PC-9 (cell line): ENCODE data around the gene MIER2. TPM values are rescaled to one million over a fixed set of nuclear protein-coding genes. Genes with fewer than 3 reads are reported as not detected.

Source experiments
- BruUV-seq: library from RNA; stranded (reverse); fragments of 400-500 nt; replicated peaks from 2 replicates; lab custom pipeline; 2021; lab: Mats Ljungman, UMichigan
- CTCF ChIA-PET: fragments of 300-600 bp; sonication (Branson Sonifier 250); formaldehyde crosslinking; loops from one replicate; lab custom pipeline; 2022; ENCODE audit warnings: antibody characterized with exemption; lab: Charles Lee
- POLR2A ChIA-PET: fragments of 300-600 bp; sonication (Branson Sonifier 250); formaldehyde crosslinking; loops from one replicate; lab custom pipeline; 2022; ENCODE audit warnings: antibody characterized with exemption; ENCODE audit not compliant: unreplicated experiment; lab: Charles Lee
- DNase-seq, 2 experiments: peaks; one replicate each; pipeline versions ENCODE4 v3.0.0 to v3.0.0-alpha.2; 2015 to 2022; ENCODE audit warnings: mixed read lengths in 1 of 2
- H2AFZ ChIP-seq: fragments of 200-600 bp; sonication (generic); 2 replicates; pipeline ENCODE4 v1.8.1; 2017; ENCODE audit warnings: antibody characterized with exemption
- H3F3A ChIP-seq: fragments of 200-600 bp; sonication (generic); 2 replicates; pipeline ENCODE4 v1.8.1; 2017; ENCODE audit warnings: antibody characterized with exemption, mild to moderate bottlenecking, low read depth; ENCODE audit not compliant: insufficient read depth
- H3K27ac ChIP-seq: fragments of 200-600 bp; sonication (generic); 2 replicates; pipeline ENCODE4 v1.6.1; 2016; ENCODE audit warnings: mixed run types
- H3K27me3 ChIP-seq: fragments of 200-600 bp; sonication (generic); 2 replicates; pipeline ENCODE4 v1.6.1; 2016; ENCODE audit warnings: low read depth, mixed run types; ENCODE audit not compliant: insufficient read depth
- H3K36me3 ChIP-seq: fragments of 200-600 bp; sonication (generic); 2 replicates; pipeline ENCODE4 v1.6.1; 2016; ENCODE audit warnings: low read depth, mixed run types
- H3K4me1 ChIP-seq: fragments of 200-600 bp; sonication (generic); replicated peaks from 2 replicates; pipeline ENCODE4 v1.6.1; 2016; ENCODE audit warnings: mixed run types; ENCODE audit not compliant: insufficient read depth
- H3K4me2 ChIP-seq: fragments of 200-600 bp; sonication (generic); 2 replicates; pipeline ENCODE4 v1.6.1; 2017; ENCODE audit warnings: mixed run types
- H3K4me3 ChIP-seq: fragments of 200-600 bp; sonication (generic); 2 replicates; pipeline ENCODE4 v1.6.1; 2016; ENCODE audit warnings: mixed run types
- H3K79me2 ChIP-seq: fragments of 200-600 bp; sonication (generic); 2 replicates; pipeline ENCODE4 v1.6.1; 2017; ENCODE audit warnings: low read depth, mixed run types
- H3K9me2 ChIP-seq: fragments of 200-600 bp; sonication (generic); 2 replicates; pipeline ENCODE4 v1.8.1; 2017; ENCODE audit warnings: mild to moderate bottlenecking; ENCODE audit not compliant: insufficient read depth
- H3K9me3 ChIP-seq: fragments of 200-600 bp; sonication (generic); 2 replicates; pipeline ENCODE4 v1.8.1; 2016; ENCODE audit warnings: low read depth; ENCODE audit not compliant: insufficient read depth
- H4K20me1 ChIP-seq: fragments of 200-600 bp; sonication (generic); 2 replicates; pipeline ENCODE4 v1.8.1; 2017; ENCODE audit not compliant: insufficient read depth
- CTCF ChIP-seq: fragments of 200-600 bp; sonication (generic); conservative IDR thresholded peaks from 2 replicates; pipeline ENCODE4 v1.6.1; 2017; ENCODE audit warnings: mixed run types, antibody characterized with exemption, mild to moderate bottlenecking, moderate library complexity
- EZH2 ChIP-seq: fragments of 200-600 bp; sonication (generic); IDR thresholded peaks from 2 replicates; pipeline ENCODE4 v1.8.0; 2017; ENCODE audit warnings: antibody characterized with exemption, low read depth
- intact Hi-C: fragments of 100-400 bp; cut with micrococcal nuclease; formaldehyde crosslinking; loops from one replicate; pipeline ENCODE4 v1.10.0; 2022; ENCODE audit not compliant: unreplicated experiment
- total RNA-seq: library from RNA; stranded (reverse); gene quantifications from 2 replicates; pipeline ENCODE4 v1.2.3, GENCODE V29; 2021

MIER2 gene
- total RNA-seq, 1 experiment from 2014 or later = 25.2 TPM

DNA sequence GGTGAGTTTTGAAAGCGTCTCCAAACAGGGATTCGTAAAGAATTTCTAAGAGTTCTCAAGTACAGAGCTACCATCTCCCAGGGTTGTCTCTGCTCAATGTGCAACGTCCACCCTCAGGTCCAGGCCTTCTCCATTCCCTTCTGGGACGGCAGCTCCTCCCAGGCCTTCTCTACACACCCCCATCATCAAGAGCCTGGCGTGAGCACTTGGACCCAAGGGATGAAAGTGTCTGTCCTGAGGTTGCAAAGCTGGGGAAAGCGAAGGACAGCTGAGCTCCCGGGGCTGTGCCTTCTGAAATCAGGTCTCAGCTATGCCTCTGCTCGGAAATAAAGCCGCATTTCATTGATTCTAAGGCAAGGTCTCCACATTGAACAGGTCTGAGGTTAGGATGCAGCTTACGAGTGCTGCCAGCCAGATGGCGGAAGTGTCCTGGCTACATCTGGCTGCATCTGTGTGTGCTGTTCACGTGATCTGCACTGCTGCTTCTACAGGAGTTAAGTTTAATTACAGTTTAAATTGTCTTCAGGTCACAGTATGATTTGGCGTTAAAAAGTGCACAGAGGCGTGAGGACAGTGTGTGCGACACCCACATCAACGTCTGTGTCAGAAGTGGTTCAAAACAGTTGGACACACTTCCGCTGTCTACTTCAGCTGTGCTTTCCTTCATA lies 27.0 kb upstream of the MIER2 start:
- BruUV-seq = no TSS peak
- intact Hi-C loops = no loop called here
- H4K20me1 ChIP-seq = no peaks in the 10 kb centered on the region
- H3K4me1 ChIP-seq = no peaks in the 10 kb centered on the region
- H2AFZ ChIP-seq = no peak overlapping the region
- no peaks in the 10 kb centered on the region for H3K9me3 ChIP-seq
- no peaks in the 10 kb centered on the region for H3K36me3 ChIP-seq
- H3K4me3 ChIP-seq = no peak overlapping the region
- TF ChIP-seq EZH2 (no peak), CTCF (no peak)
- no peak for DNase-seq
- H3K27me3 ChIP-seq = peaks cover 96% of the 10 kb centered on the region
- CTCF ChIA-PET = no interaction called here
- H3K4me2 ChIP-seq = no peak overlapping the region
- no peak overlapping the region for H3K27ac ChIP-seq
- H3K9me2 ChIP-seq = no peaks in the 10 kb centered on the region
- H3K79me2 ChIP-seq = no peaks in the 10 kb centered on the region
- POLR2A ChIA-PET = no interaction called here
- H3F3A ChIP-seq = no peaks in the 10 kb centered on the region

DNA sequence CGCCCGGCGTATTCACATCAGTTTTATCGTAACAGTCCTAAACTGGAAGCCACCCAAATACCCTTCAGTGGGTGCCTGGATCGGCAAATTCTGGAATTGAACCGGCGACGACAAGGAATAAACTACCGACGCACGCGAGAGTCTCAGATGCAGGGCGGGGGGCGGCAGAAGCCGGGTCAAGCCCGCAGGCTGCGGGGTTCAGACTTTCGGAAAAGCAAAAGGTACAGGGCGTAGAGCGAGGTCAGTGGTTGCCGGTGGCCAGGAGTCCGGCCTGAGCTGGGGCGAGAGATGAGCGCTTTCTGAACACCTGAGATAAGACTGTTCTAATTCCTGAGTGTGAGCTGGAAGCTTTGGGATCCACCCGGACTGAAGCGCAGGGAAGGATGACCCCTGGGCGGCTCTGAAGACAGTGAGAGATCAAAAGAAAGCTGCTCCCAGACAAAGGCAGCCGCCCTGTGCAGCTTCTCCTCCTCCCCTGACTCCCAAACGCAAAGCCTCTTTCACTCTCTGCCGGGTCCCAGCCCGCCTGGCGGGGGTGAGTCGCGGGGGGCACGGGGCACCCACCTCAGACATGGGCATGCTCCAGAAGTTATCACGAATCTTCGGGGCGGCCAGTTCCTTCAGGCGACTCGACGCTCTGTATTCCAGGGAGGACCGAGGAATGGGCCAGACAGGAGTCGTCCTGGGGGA lies 26.2 kb upstream of the MIER2 start:
- Histone ChIP-seq H4K20me1 (no peaks in the 10 kb centered on the region), H3K9me3 (no peaks in the 10 kb centered on the region), H3K27me3 (peaks cover 98% of the 10 kb centered on the region), H2AFZ (no peak overlapping the region), H3K9me2 (no peaks in the 10 kb centered on the region), H3K4me2 (no peak overlapping the region), H3K27ac (no peak overlapping the region), H3K79me2 (no peaks in the 10 kb centered on the region), H3F3A (no peaks in the 10 kb centered on the region), H3K4me3 (no peak overlapping the region), H3K36me3 (no peaks in the 10 kb centered on the region), H3K4me1 (no peaks in the 10 kb centered on the region)
- BruUV-seq = no TSS peak
- TF ChIP-seq CTCF = no peak
- no peak for TF ChIP-seq EZH2
- ChIA-PET POLR2A (no interaction called here), CTCF (no interaction called here)
- intact Hi-C loops = no loop called here
- no peak for DNase-seq

DNA sequence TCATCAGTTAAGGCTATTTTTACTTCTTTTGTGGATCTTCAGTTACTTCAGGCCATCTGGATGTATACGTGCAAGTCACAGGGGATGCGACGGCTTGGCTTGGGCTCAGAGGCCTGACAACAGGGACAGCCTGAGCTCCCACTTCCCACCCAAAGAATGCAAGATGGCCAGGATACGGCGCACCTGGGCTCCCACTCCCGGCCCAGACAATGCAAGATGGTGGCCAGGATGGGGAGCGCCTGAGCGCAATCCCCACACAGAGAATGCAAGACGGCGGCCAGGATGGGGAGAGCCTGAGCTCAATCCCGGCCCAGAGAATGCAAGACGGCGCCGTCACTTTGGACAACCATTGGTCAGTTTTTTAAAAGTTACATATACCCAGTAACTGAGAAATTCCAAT lies 25.3 kb upstream of the MIER2 start:
- Histone ChIP-seq H3F3A (no peaks in the 10 kb centered on the region), H3K4me3 (no peak overlapping the region), H3K9me3 (no peaks in the 10 kb centered on the region), H3K27ac (no peak overlapping the region), H3K27me3 (peaks cover 89% of the 10 kb centered on the region), H3K9me2 (no peaks in the 10 kb centered on the region), H2AFZ (no peak overlapping the region), H3K4me2 (no peak overlapping the region), H3K36me3 (no peaks in the 10 kb centered on the region), H3K79me2 (no peaks in the 10 kb centered on the region), H3K4me1 (no peaks in the 10 kb centered on the region), H4K20me1 (no peaks in the 10 kb centered on the region)
- ChIA-PET POLR2A (no interaction called here), CTCF (no interaction called here)
- DNase-seq = no peak
- no peak for TF ChIP-seq EZH2
- no peak for TF ChIP-seq CTCF
- BruUV-seq = no TSS peak
- intact Hi-C loops = no loop called here
